A673 (cell line): ENCODE results near the gene GABRA5.

ENCODE experiments used
- EZH2 ChIP-seq: fragments of 200-600 bp; sonication (generic); IDR thresholded peaks from 2 replicates; pipeline ENCODE4 v1.6.1; 2017; ENCODE audit warnings: borderline replicate concordance, low read depth, mild to moderate bottlenecking, mixed read lengths, antibody characterized with exemption, low read length; ENCODE audit not compliant: poor library complexity, severe bottlenecking
- TF ChIP-seq, protein P1 (sequence below): fragments of 300-800, 200-600 bp; sonication (generic); conservative IDR thresholded peaks from 2 replicates; pipeline ENCODE4 v1.5.1; 2017; ENCODE audit warnings: low read depth, mild to moderate bottlenecking, antibody characterized with exemption, low read length, moderate library complexity, mixed read lengths

DNA sequence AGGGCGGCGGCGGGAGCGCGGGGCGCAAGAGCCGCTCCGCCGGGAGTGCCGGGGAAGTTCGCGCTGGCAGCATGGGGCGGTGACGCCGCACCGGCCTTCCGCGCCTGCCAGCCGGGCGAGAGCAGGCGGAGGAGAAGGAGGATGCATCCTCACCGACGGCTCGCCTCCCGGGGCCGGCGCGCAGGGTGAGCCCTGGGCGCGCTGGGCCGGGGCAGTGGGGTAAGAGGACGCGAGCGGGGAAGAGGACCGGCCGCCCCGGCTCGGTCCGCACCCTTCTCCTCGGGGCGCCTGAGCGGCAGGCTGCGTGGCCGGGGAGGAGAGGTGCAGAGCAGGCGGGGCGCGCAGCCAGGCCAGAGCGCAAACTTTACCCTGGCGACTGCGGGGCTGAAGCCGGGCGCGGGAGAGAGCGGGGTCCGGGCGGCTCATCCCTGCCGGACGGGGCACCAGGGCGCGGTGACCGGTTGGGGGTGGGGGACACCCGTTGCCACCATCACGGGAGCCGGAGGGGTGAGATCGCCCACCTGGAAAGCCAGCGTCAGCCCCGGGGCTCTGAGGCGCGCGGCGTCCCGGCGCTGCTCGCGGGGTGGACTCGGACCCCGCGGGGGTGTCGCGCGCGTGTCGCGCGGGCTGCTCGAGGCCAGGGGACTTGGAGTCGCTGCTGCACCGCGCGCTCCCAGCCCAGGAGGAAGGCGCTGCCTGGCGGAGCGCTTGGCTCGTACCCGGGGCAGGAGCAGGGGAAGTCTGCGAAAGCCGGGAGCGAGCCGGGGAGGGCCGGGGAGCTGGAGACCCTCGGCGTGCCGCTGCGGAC, 542 bp downstream of the GABRA5 start:
- TF ChIP-seq, protein P1, sequence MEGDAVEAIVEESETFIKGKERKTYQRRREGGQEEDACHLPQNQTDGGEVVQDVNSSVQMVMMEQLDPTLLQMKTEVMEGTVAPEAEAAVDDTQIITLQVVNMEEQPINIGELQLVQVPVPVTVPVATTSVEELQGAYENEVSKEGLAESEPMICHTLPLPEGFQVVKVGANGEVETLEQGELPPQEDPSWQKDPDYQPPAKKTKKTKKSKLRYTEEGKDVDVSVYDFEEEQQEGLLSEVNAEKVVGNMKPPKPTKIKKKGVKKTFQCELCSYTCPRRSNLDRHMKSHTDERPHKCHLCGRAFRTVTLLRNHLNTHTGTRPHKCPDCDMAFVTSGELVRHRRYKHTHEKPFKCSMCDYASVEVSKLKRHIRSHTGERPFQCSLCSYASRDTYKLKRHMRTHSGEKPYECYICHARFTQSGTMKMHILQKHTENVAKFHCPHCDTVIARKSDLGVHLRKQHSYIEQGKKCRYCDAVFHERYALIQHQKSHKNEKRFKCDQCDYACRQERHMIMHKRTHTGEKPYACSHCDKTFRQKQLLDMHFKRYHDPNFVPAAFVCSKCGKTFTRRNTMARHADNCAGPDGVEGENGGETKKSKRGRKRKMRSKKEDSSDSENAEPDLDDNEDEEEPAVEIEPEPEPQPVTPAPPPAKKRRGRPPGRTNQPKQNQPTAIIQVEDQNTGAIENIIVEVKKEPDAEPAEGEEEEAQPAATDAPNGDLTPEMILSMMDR, result no peak
- no peak for TF ChIP-seq EZH2
